ENCODE results near the gene PGP. TPM values are rescaled to one million over a fixed set of nuclear protein-coding genes. Genes with fewer than 3 reads are reported as not detected.

The PGP gene
- total RNA-seq, 1 donor from 2014 or later: 29.3 TPM

DNA sequence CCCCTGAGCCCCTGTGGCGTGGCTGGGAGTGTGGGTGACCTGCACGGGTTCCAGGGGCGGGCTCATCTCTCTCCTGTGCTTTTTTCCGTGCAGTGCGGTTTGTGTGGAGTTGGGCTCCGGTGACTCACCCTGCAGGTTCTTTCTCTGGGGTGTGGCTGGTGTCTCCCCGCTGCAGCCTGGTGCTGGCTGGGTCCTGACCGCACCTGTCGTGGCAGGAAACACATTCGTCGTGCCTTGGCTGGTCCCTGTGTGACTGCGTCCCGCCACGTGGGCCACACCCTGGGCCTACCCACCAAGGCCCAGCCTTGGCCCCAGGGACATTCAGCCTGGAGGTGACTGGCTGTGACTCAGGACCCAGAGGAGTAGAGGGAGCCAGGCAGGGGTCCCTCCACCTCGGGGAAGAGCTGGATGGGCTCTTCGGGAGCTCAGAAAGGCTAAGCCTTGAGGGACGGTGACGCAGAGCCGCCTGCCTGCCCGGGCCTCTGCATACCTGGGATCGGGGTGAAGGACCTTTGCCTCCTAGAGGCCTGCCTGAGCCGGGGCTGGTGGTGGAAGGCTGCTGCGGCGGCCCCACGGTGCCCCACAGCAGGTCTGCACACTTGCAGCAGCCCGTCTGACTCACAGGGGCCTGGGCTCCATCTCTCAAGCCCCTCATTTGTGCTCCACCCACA lies 51.3 kb downstream of the PGP start:
- TF ChIP-seq, protein P1, sequence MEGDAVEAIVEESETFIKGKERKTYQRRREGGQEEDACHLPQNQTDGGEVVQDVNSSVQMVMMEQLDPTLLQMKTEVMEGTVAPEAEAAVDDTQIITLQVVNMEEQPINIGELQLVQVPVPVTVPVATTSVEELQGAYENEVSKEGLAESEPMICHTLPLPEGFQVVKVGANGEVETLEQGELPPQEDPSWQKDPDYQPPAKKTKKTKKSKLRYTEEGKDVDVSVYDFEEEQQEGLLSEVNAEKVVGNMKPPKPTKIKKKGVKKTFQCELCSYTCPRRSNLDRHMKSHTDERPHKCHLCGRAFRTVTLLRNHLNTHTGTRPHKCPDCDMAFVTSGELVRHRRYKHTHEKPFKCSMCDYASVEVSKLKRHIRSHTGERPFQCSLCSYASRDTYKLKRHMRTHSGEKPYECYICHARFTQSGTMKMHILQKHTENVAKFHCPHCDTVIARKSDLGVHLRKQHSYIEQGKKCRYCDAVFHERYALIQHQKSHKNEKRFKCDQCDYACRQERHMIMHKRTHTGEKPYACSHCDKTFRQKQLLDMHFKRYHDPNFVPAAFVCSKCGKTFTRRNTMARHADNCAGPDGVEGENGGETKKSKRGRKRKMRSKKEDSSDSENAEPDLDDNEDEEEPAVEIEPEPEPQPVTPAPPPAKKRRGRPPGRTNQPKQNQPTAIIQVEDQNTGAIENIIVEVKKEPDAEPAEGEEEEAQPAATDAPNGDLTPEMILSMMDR (conservative IDR thresholded peaks at IDR 0.05; ENCODE audit: low read depth, low read length): no peak
- no peak for DNase-seq (ENCODE audit: low read depth)
- no peak overlapping the region for H3K4me3 ChIP-seq (ENCODE audit: low read depth, low read length)

DNA sequence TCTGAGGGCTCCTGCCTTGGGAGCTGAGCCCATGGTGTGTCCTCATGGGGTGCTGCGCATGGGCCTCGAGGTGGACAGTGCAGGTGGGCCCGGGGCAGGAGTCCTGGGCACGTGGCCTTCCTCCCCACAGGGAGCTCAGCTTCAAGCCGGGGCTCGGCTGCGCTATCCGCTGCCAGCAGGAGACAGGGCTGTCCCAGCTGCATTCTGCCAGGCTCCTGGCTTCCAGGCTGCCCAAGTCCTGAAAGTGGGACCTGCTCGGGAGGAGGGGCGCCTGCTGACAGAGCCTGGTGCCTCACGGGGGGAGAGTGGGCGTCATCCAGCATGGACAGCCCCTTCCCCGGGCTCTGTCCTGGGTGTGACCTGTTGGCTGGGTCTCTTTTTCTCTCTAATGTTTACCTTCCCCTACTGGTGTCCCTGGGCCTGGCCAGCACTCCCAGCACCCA lies 51.9 kb downstream of the PGP start:
- H3K4me3 ChIP-seq (ENCODE audit: low read depth, low read length): no peak overlapping the region

DNA sequence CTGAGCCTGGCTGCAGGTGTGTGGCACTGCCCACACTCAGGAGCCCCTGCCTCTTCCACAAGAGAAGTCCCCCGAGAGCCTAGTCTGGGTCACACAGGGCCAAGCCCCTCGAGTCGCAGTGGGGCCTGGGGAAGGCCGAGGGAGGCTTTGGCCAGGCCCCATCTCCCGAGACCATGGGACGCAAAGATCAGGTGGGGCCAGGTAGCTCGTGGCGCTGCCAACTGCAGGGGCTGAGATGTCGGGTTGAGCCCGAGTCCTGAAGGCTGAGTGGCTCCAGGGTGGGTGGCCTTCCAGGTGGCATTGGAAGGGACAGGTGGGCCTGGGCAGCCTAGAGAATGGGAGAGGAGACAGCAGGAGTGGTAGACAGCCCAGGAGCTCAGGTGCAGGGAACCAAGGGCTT lies 52.7 kb downstream of the PGP start:
- DNase-seq (ENCODE audit: low read depth): no peak
- no peak overlapping the region for H3K4me3 ChIP-seq (ENCODE audit: low read depth, low read length)
- TF ChIP-seq, protein P1 (conservative IDR thresholded peaks at IDR 0.05; ENCODE audit: low read depth, low read length): no peak

More for the DNA sequence above, 51.9 kb downstream of the PGP start:
- no peak for DNase-seq (ENCODE audit: low read depth)
- TF ChIP-seq, protein P1 (conservative IDR thresholded peaks at IDR 0.05; ENCODE audit: low read depth, low read length): no peak

Other genes starting within 250 kb of the PGP start
- not detected in 2 replicates for gene RNF151, start 248.0 kb downstream of the PGP start, total RNA-seq
- 108 and 127 TPM in 2 replicates for gene TBL3, start 242.8 kb downstream of the PGP start, total RNA-seq
- 0.94 and 1.2 TPM in 2 replicates for gene NOXO1, start 233.4 kb downstream of the PGP start, total RNA-seq
- gene GFER, start 230.6 kb downstream of the PGP start, total RNA-seq: 21.5 and 36.3 TPM in 2 replicates
- 8.5 and 22.0 TPM in 2 replicates for gene SYNGR3, start 224.9 kb downstream of the PGP start, total RNA-seq
- 48.8 and 66.9 TPM in 2 replicates for gene ZNF598, start 205.0 kb downstream of the PGP start, total RNA-seq
- gene NPW, start 195.1 kb downstream of the PGP start, total RNA-seq: 0.46 and 2.4 TPM in 2 replicates
- gene NHERF2, start 187.9 kb downstream of the PGP start, total RNA-seq: 29.9 and 42.2 TPM in 2 replicates
- 61.2 and 62.8 TPM in 2 replicates for gene NTHL1, start 167.0 kb downstream of the PGP start, total RNA-seq
- 30.7 and 64.1 TPM in 2 replicates for gene TSC2, start 166.9 kb downstream of the PGP start, total RNA-seq
- gene PKD1, start 78.9 kb downstream of the PGP start, total RNA-seq: 50.6 and 80.2 TPM in 2 replicates
- gene RAB26, start 66.2 kb downstream of the PGP start, total RNA-seq: 2.3 and 11.6 TPM in 2 replicates
- 48.6 and 63.9 TPM in 2 replicates for gene TRAF7, start 59.1 kb downstream of the PGP start, total RNA-seq
- 0.07 and 0.12 TPM in 2 replicates for gene CASKIN1, start 18.2 kb downstream of the PGP start, total RNA-seq
- 98.2 and 134 TPM in 2 replicates for gene MLST8, start 9.4 kb downstream of the PGP start, total RNA-seq
- gene BRICD5, start 4.0 kb downstream of the PGP start, total RNA-seq: 5.3 and 10.1 TPM in 2 replicates
- gene E4F1, start 8.8 kb upstream of the PGP start, total RNA-seq: 33.7 and 36.4 TPM in 2 replicates
- gene DNASE1L2, start 21.6 kb upstream of the PGP start, total RNA-seq: 0.07 and 0.52 TPM in 2 replicates
- 92.2 and 94.6 TPM in 2 replicates for gene ECI1, start 36.7 kb upstream of the PGP start, total RNA-seq
- gene RNPS1, start 53.3 kb upstream of the PGP start, total RNA-seq: 231 and 305 TPM in 2 replicates
- gene ABCA3, start 125.9 kb upstream of the PGP start, total RNA-seq: 8.4 and 17.1 TPM in 2 replicates
- gene CCNF, start 214.6 kb upstream of the PGP start, total RNA-seq: 47.5 and 53.4 TPM in 2 replicates
- 26.0 and 40.4 TPM in 2 replicates for gene TEDC2, start 245.3 kb upstream of the PGP start, total RNA-seq